Measurements from ENCODE around the gene ALDH3B2.
"Not testable (repeated sequence)": the region's sequence is repeated elsewhere in the genome, so short reads cannot be mapped to it uniquely, and the experiment has no call there.

ALDH3B2 gene

GRCh38 chr11:67644472-67645418, 29.7 kb downstream of the ALDH3B2 start:
- in situ Hi-C loops (cut with MboI; ENCODE audit: low sequenced_read_pairs), result no loop called here

GRCh38 chr11:67644042-67644441, 30.4 kb downstream of the ALDH3B2 start:
- in situ Hi-C loops (cut with MboI; ENCODE audit: low sequenced_read_pairs), result no loop called here

- in situ Hi-C loops (cut with MboI; ENCODE audit: low sequenced_read_pairs), result no loop called here
These were observed 32.0 kb downstream of the ALDH3B2 start for GRCh38 chr11:67642173-67643120.

GRCh38 chr11:67641338-67642172, 32.9 kb downstream of the ALDH3B2 start:
- in situ Hi-C loops (cut with MboI; ENCODE audit: low sequenced_read_pairs), result no loop called here

GRCh38 chr11:67640758-67641337, 33.6 kb downstream of the ALDH3B2 start:
- in situ Hi-C loops (cut with MboI; ENCODE audit: low sequenced_read_pairs), result no loop called here

- in situ Hi-C loops (cut with MboI; ENCODE audit: low sequenced_read_pairs), result no loop called here
These were observed 34.2 kb downstream of the ALDH3B2 start for GRCh38 chr11:67640021-67640757.

GRCh38 chr11:67639438-67639859, 35.0 kb downstream of the ALDH3B2 start, which contains the start of gene TBX10:
TSS of gene TBX10 (minus strand) at chr11:67639763. CDS start at chr11:67639472, 291 bp downstream.
- in situ Hi-C loops (cut with MboI; ENCODE audit: low sequenced_read_pairs), result no loop called here

- in situ Hi-C loops (cut with MboI; ENCODE audit: low sequenced_read_pairs), result no loop called here
These were observed 35.6 kb downstream of the ALDH3B2 start for GRCh38 chr11:67638535-67639437.

GRCh38 chr11:67637441-67637840, 37.0 kb downstream of the ALDH3B2 start:
- in situ Hi-C loops (cut with MboI; ENCODE audit: low sequenced_read_pairs), result not testable (repeated sequence)

GRCh38 chr11:67636962-67637361, 37.5 kb downstream of the ALDH3B2 start:
- in situ Hi-C loops (cut with MboI; ENCODE audit: low sequenced_read_pairs), result no loop called here

GRCh38 chr11:67635231-67635521, 39.2 kb downstream of the ALDH3B2 start:
- in situ Hi-C loops (cut with MboI; ENCODE audit: low sequenced_read_pairs), result no loop called here

- in situ Hi-C loops (cut with MboI; ENCODE audit: low sequenced_read_pairs), result no loop called here
These were observed 39.8 kb downstream of the ALDH3B2 start for GRCh38 chr11:67634366-67635230.

- in situ Hi-C loops (cut with MboI; ENCODE audit: low sequenced_read_pairs), result no loop called here
These were observed 40.6 kb downstream of the ALDH3B2 start for GRCh38 chr11:67633758-67634365.

GRCh38 chr11:67632982-67633755, 41.3 kb downstream of the ALDH3B2 start:
- in situ Hi-C loops (cut with MboI; ENCODE audit: low sequenced_read_pairs), result no loop called here

- in situ Hi-C loops (cut with MboI; ENCODE audit: low sequenced_read_pairs), result no loop called here
These were observed 42.0 kb downstream of the ALDH3B2 start for GRCh38 chr11:67632175-67632981.

GRCh38 chr11:67631853-67632174, 42.6 kb downstream of the ALDH3B2 start:
- in situ Hi-C loops (cut with MboI; ENCODE audit: low sequenced_read_pairs), result no loop called here

Data from HL-60/S4 treated with retinoic acid at 250 ng/mL for 4 days and 3 days (cell line).